Esophagus squamous epithelium (tissue), 5 donors: ENCODE measurements around the gene INKA2. TPM values are rescaled to one million over a fixed set of nuclear protein-coding genes. Genes with fewer than 3 reads are reported as not detected.
A peak's percentile ranks its signal among the peaks of the same experiment; 100 is the strongest.

Experiments used
- DNase-seq: peaks from one replicate; lab custom pipeline; 2025; lab: John Stamatoyannopoulos, UW
- H3K27ac ChIP-seq, 4 donors: fragments of 200-600 bp; sonication (generic); one replicate each; pipeline ENCODE4 v1.5.1; 2016 to 2019; ENCODE audit warnings: mild to moderate bottlenecking in 1 of 4
- H3K27me3 ChIP-seq, 4 donors: fragments of 200-600 bp; sonication (generic); 1 replicate in 3 of 4; 2 replicates in 1 of 4; pipeline versions ENCODE4 v1.5.1 to v1.6.0; 2017 to 2021; ENCODE audit warnings: antibody characterized with exemption in 1 of 4
- H3K36me3 ChIP-seq, 3 donors: fragments of 200-600 bp; sonication (generic); one replicate each; pipeline ENCODE4 v1.5.1; 2016 to 2019
- H3K4me1 ChIP-seq, 3 donors: fragments of 200-600 bp; sonication (generic); one replicate each; pipeline ENCODE4 v1.5.1; 2017 to 2019
- H3K4me3 ChIP-seq, 4 donors: fragments of 200-600 bp; sonication (generic); 1 replicate in 3 of 4; 2 replicates in 1 of 4; pipeline ENCODE4 v1.5.1; 2016 to 2019; ENCODE audit warnings: mild to moderate bottlenecking in 2 of 4, moderate library complexity in 1 of 4
- H3K9me3 ChIP-seq, 3 donors: fragments of 200-600 bp; sonication (generic); one replicate each; pipeline ENCODE4 v1.5.1; 2016 to 2019
- CTCF ChIP-seq, 6 experiments: fragments of 450-650 bp in 4 of 6; fragments of 200-600 bp in 2 of 6; sonication (generic) in 2 of 6; IDR thresholded peaks; one replicate each; pipeline ENCODE4 v1.5.1; 2016 to 2019; ENCODE audit warnings: antibody characterized with exemption in 6 of 6, mild to moderate bottlenecking in 4 of 6, moderate library complexity in 4 of 6
- POLR2A ChIP-seq, 4 donors: fragments of 450-650 bp; IDR thresholded peaks; one replicate each; pipeline ENCODE4 v1.6.1; 2017; ENCODE audit warnings: antibody characterized with exemption in 4 of 4, mild to moderate bottlenecking in 4 of 4, moderate library complexity in 3 of 4
- WGBS, 2 donors: methylation state at CpG; one replicate each; pipeline ENCODE4 v1.1.5; 2018; 5-methylcytosine and 5-hydroxymethylcytosine counted together
- intact Hi-C: fragments of 100-400 bp; cut with DNase I; formaldehyde crosslinking; loops from one replicate; pipeline ENCODE4 v1.15.0; 2022
- small RNA-seq, 4 donors: library from RNA; depleted of rRNA; stranded (forward); fragments of <200 nt; gene quantifications; one replicate each; pipeline ENCODE3, GENCODE V24; 2016
- total RNA-seq, 4 donors: library from RNA; depleted of rRNA; stranded (reverse); fragments of >200 nt; gene quantifications; one replicate each; pipeline ENCODE4 v1.1.0, GENCODE V29; 2016
- donor health status: DM: yes; HTN: yes; CAD: no.

The INKA2 gene
- total RNA-seq, 4 donors from 2014 or later, result 2.1 to 4.6 (median 3.9) TPM

- TF ChIP-seq POLR2A (IDR thresholded peaks at IDR 0.05) (no peak), CTCF (IDR thresholded peaks at IDR 0.05) (no peak)
- no peak overlapping the region for H3K4me3 ChIP-seq
- H3K9me3 ChIP-seq, result no peaks in the 10 kb centered on the region
- peaks cover 0 to 23% (median 5%) of the 10 kb centered on the region in 3 donors for H3K4me1 ChIP-seq
- 77 to 95% methylated on average over 1 of the region's 1 CpG for WGBS, 2 donors
- no peak for DNase-seq
- H3K27ac ChIP-seq, result no peak overlapping the region
- peaks cover 0 to 49% (median 0%) of the 10 kb centered on the region in 3 donors for H3K36me3 ChIP-seq
- no peaks in the 10 kb centered on the region for H3K27me3 ChIP-seq
- intact Hi-C loops, result no loop called here
Measured at GRCh38 chr1:111691886-111692285, 47.3 kb downstream of the INKA2 start.

- no peaks in the 10 kb centered on the region for H3K9me3 ChIP-seq
- TF ChIP-seq POLR2A (IDR thresholded peaks at IDR 0.05), result no peak
- no peak for TF ChIP-seq CTCF (IDR thresholded peaks at IDR 0.05)
- peak overlapping the region in 2 of 4 donors; percentile 18 to 37 for H3K27ac ChIP-seq
- H3K27me3 ChIP-seq, result no peaks in the 10 kb centered on the region
- peaks cover 0 to 35% (median 0%) of the 10 kb centered on the region in 3 donors for H3K36me3 ChIP-seq
- no peak for DNase-seq
- H3K4me3 ChIP-seq, result no peak overlapping the region
- intact Hi-C loops, result no loop called here
- H3K4me1 ChIP-seq, result peaks cover 0 to 16% (median 5%) of the 10 kb centered on the region in 3 donors
Measured at GRCh38 chr1:111690306-111690617, 48.9 kb downstream of the INKA2 start.

Small RNA genes lying within 50 kb of the gene (small RNA-seq; reads per million reads assigned to genes)
- 0.36 to 1.1 (median 0.50) reads per million in 4 donors for gene INKA2

Other genes with a start within 250 kb of the INKA2 start
- 1 to 10 TPM in 2 of 4 donors, under 1 TPM in 2; 0.27 to 6.9 (median 3.1) TPM for gene ADORA3, start 235.8 kb downstream of the INKA2 start, total RNA-seq
- 1 to 10 TPM in 2 of 4 donors, not detected in 2; 2.9 to 3.2 TPM for gene TMIGD3, start 235.8 kb downstream of the INKA2 start, total RNA-seq
- gene RAP1A, start 119.6 kb downstream of the INKA2 start, total RNA-seq, result 100 to 1,000 TPM in 1 of 4 donors, 10 to 100 TPM in 3; 24.3 to 111 (median 43.3) TPM
- 10 to 100 TPM in 3 of 4 donors, 1 to 10 TPM in 1; 7.2 to 23.8 (median 11.5) TPM for gene DDX20, start 16.5 kb upstream of the INKA2 start, total RNA-seq